ENCODE data around the gene DESI2. TPM values are rescaled to one million over a fixed set of nuclear protein-coding genes. Genes with fewer than 3 reads are reported as not detected.

DESI2 gene
- total and polyA plus RNA-seq, 2 of the 8 experiments (the other 6 are each of a cell fraction or from before 2014, with no cell fraction given), result 54.0 to 110 TPM

DNA sequence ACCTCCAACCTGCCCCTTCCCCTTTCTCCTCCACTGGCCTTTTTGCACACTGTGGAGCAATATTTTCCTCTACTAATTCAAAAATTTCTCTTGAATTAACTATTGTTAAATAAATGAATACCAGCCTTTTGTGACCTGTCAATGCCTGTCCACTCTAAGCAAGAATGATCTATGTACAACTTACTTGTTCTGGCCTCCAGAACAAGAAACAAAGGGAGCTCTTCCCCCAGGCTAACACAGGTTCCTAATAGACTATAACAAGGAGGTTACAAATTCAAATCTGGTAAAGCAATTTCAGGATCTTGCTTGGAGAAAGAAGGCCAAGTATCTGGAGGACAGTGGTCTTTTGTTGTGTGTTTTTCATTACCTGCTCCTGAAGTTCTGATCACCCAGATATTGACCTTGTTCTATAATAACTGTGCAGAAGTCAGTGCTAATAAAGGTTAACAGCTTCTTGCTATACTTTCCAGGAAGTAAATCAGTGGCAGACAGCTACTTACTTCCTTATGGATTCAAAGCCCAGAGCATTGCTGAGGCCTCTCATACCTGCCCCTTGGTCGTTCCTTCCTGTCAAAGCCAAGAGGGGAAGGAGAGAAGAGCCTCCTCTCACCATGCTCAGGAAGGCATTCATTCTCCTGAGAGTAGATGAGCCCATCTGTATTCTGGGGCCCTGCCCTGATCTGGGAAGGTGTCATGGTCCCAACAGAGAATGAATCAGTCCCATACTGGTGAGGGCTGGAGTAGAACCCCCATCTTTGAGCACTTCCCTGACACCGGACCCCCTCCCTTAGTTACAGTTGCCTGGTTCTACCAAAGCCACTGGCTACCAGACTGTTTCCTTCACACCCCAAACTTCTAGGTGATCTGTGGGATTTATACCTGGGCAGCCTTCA is 56.8 kb downstream of the DESI2 start:
- no peak overlapping the region for H3K9ac ChIP-seq (replicated peaks in 1 of 4; ENCODE audit: extremely low read depth in 1 of 4, low read depth in 3 of 4, low read length in 3 of 4)
- no peak overlapping the region for H2AFZ ChIP-seq (ENCODE audit: low read length)
- no peak overlapping the region for H2BK20ac ChIP-seq (ENCODE audit: low read length)
- no peak overlapping the region for H4K91ac ChIP-seq (replicated peaks; ENCODE audit: insufficient read length, low read length)
- H2BK12ac ChIP-seq (ENCODE audit: low read depth, low read length), result no peak overlapping the region
- H4K8ac ChIP-seq (ENCODE audit: extremely low read depth, insufficient read depth, low read length), result no peak overlapping the region
- H3K14ac ChIP-seq (ENCODE audit: insufficient read length), result no peak overlapping the region
- H3K56ac ChIP-seq (replicated peaks; ENCODE audit: insufficient read length, low read depth, low read length), result no peak overlapping the region
- H3K79me1 ChIP-seq (ENCODE audit: low read depth, low read length), result no peaks in the 10 kb centered on the region
- peaks cover 0 to 22% (median 3%) of the 10 kb centered on the region in 4 experiments; a peak in 3 of 8 replicates for H3K36me3 ChIP-seq (ENCODE audit: control insufficient read depth in 2 of 4, insufficient read depth in 4 of 4, low read length in 3 of 4)
- ChIA-PET CTCF (ENCODE audit: partially characterized antibody) (interaction anchor here (1.1 to 1.4 kb wide), 3 partner anchors 13 to 106 kb away, joined by 3 to 5 read pairs (median 3); no protein-coding TSS in a partner anchor), POLR2A (ENCODE audit: partially characterized antibody) (interaction anchor here (0.7 to 2.0 kb wide), 8 partner anchors 10 to 141 kb away, joined by 3 to 11 read pairs (median 3); a partner anchor contains a TSS)
- no peak for FAIRE-seq
- no peak overlapping the region for H2BK15ac ChIP-seq (ENCODE audit: low read length)
- no peak overlapping the region for H3K4ac ChIP-seq (replicated peaks; ENCODE audit: insufficient read length, low read depth, low read length)
- H3K27me3 ChIP-seq (replicated peaks in 1 of 4; ENCODE audit: control insufficient read depth in 3 of 4, extremely low read depth in 1 of 4, insufficient read depth in 3 of 4, low read length in 3 of 4), result no peaks in the 10 kb centered on the region
- no peak overlapping the region for H2BK120ac ChIP-seq (replicated peaks; ENCODE audit: low read depth, low read length)
- 43% methylated on average over 2 of the region's 2 CpGs; no CpG with 5 or more reads in 1 of the 2 experiments for WGBS, 2 experiments (ENCODE audit: extremely low coverage in 1 of 2, insufficient coverage in 1 of 2, insufficient read length in 1 of 2, insufficient replicate concordance in 2 of 2, low coverage in 1 of 2, low lambda C conversion rate in 2 of 2, missing lambda C conversion rate in 1 of 2)
- no peaks in the 10 kb centered on the region; a peak in 1 of 7 replicates for H3K4me1 ChIP-seq (replicated peaks in 1 of 4; ENCODE audit: control insufficient read depth in 3 of 4, insufficient read depth in 4 of 4, low read length in 3 of 4)
- H3K27ac ChIP-seq (ENCODE audit: low read depth, low read length), result no peak overlapping the region
- H3K23ac ChIP-seq (ENCODE audit: insufficient read length), result no peak overlapping the region
- H3K4me2 ChIP-seq (ENCODE audit: insufficient read depth in 1 of 2, low read depth in 2 of 2, low read length in 2 of 2), result no peak overlapping the region
- H3K9me3 ChIP-seq (ENCODE audit: insufficient read depth in 2 of 2, low read depth in 1 of 2, low read length in 1 of 2), result no peaks in the 10 kb centered on the region
- peaks cover 0 to 2% of the 10 kb centered on the region in 2 experiments for H4K20me1 ChIP-seq (replicated peaks in 1 of 2; ENCODE audit: control insufficient read depth in 1 of 2, insufficient read depth in 2 of 2, low read length in 2 of 2)
- H3K4me3 ChIP-seq (ENCODE audit: extremely low read depth in 1 of 4, insufficient read depth in 2 of 4, low read depth in 3 of 4, low read length in 4 of 4), result no peak overlapping the region
- H3K18ac ChIP-seq (ENCODE audit: extremely low read depth, low read length), result no peak overlapping the region
- no peak for DNase-seq (ENCODE audit: low read depth in 1 of 2, low spot score in 2 of 2)
- no peak overlapping the region for H2BK5ac ChIP-seq (ENCODE audit: low read depth, low read length)
- H2AK5ac ChIP-seq (ENCODE audit: low read depth, low read length), result no peak overlapping the region
- H4K5ac ChIP-seq (ENCODE audit: insufficient read length, low read depth, low read length), result no peak overlapping the region
- no peaks in the 10 kb centered on the region for H3K79me2 ChIP-seq (ENCODE audit: control insufficient read depth in 1 of 2, insufficient read depth in 2 of 2, low read length in 2 of 2)
- no peaks in the 10 kb centered on the region for H3K23me2 ChIP-seq (ENCODE audit: low read depth, low read length)
- TF ChIP-seq CHD2 (IDR thresholded peaks at IDR 0.05; ENCODE audit: low read length), result no peak
- TF ChIP-seq SP4 (IDR thresholded peaks at IDR 0.05; ENCODE audit: low read length), result no peak
- TF ChIP-seq TBP (IDR thresholded peaks at IDR 0.05; ENCODE audit: low read depth, low read length), result no peak
- no peak for TF ChIP-seq CREB1 (IDR thresholded peaks at IDR 0.05)
- TF ChIP-seq SIN3A (conservative IDR thresholded peaks at IDR 0.05 in 1 of 2, IDR thresholded peaks at IDR 0.05 in 1 of 2; ENCODE audit: low read depth in 1 of 2, low read length in 2 of 2), result no peak
- TF ChIP-seq CHD1 (IDR thresholded peaks at IDR 0.05; ENCODE audit: low read depth, low read length), result no peak
- no peak for TF ChIP-seq SAP30 (IDR thresholded peaks at IDR 0.05; ENCODE audit: insufficient read depth, insufficient replicate concordance, low read length)
- no peak for TF ChIP-seq JUN (IDR thresholded peaks at IDR 0.05; ENCODE audit: low read depth, low read length)
- TF ChIP-seq FOSL1 (IDR thresholded peaks at IDR 0.05; ENCODE audit: insufficient read depth, low read depth, low read length), result no peak
- no peak for TF ChIP-seq YY1 (IDR thresholded peaks at IDR 0.05; ENCODE audit: low read depth, low read length)
- TF ChIP-seq MAFK (IDR thresholded peaks at IDR 0.05; ENCODE audit: low read depth, low read length), result no peak
- TF ChIP-seq CTBP2 (IDR thresholded peaks at IDR 0.05; ENCODE audit: borderline replicate concordance, insufficient read depth, insufficient read length, low read length), result no peak
- TF ChIP-seq POLR2A (IDR thresholded peaks at IDR 0.05; ENCODE audit: control extremely low read depth in 1 of 2, low read depth in 2 of 2, low read length in 2 of 2), result no peak

Data from H1 (cell line).